ENCODE data around the gene FUT7. TPM values are rescaled to one million over a fixed set of nuclear protein-coding genes. Genes with fewer than 3 reads are reported as not detected.

Gene FUT7
- total and polyA plus RNA-seq, 2 of the 8 experiments (the other 6 are each of a cell fraction or from before 2014, with no cell fraction given): not detected

GRCh38 chr9:137012694-137013570 lies 19.0 kb downstream of the FUT7 start:
- peaks cover 0 to 13% (median 0%) of the 10 kb centered on the region in 4 experiments; a peak in 1 of 8 replicates for H3K36me3 ChIP-seq (ENCODE audit: control insufficient read depth in 2 of 4, insufficient read depth in 4 of 4, low read length in 3 of 4)
- no peak overlapping the region for H2AK5ac ChIP-seq (ENCODE audit: low read depth, low read length)
- ChIA-PET CTCF (ENCODE audit: partially characterized antibody) (interaction anchor here (1.0 to 2.8 kb wide), 7 partner anchors 14 to 88 kb away, joined by 3 to 11 read pairs (median 5); no protein-coding TSS in a partner anchor), POLR2A (ENCODE audit: partially characterized antibody) (interaction anchor here (1.0 kb wide), 1 partner anchor 20 kb away, joined by 4 read pairs; the partner anchor contains the start of gene PAXX)
- peaks cover 0 to 27% of the 10 kb centered on the region in 2 experiments; a peak in 2 of 4 replicates for H3K9me3 ChIP-seq (ENCODE audit: insufficient read depth in 2 of 2, low read depth in 1 of 2, low read length in 1 of 2)
- H4K91ac ChIP-seq (replicated peaks; ENCODE audit: insufficient read length, low read length): no peak overlapping the region
- H3K9ac ChIP-seq (replicated peaks in 1 of 4; ENCODE audit: extremely low read depth in 1 of 4, low read depth in 3 of 4, low read length in 3 of 4): no peak overlapping the region
- H4K5ac ChIP-seq (ENCODE audit: insufficient read length, low read depth, low read length): no peak overlapping the region
- no peaks in the 10 kb centered on the region; a peak in 1 of 7 replicates for H3K27me3 ChIP-seq (replicated peaks in 1 of 4; ENCODE audit: control insufficient read depth in 3 of 4, extremely low read depth in 1 of 4, insufficient read depth in 3 of 4, low read length in 3 of 4)
- no peaks in the 10 kb centered on the region; the same call in 1 of the 2 replicates for H3K23me2 ChIP-seq (ENCODE audit: low read depth, low read length)
- H3K4me2 ChIP-seq (ENCODE audit: insufficient read depth in 1 of 2, low read depth in 2 of 2, low read length in 2 of 2): peak overlapping the region in 1 of 2 experiments; percentile 28; a peak in 2 of 4 replicates
- no peak overlapping the region for H2BK120ac ChIP-seq (replicated peaks; ENCODE audit: low read depth, low read length)
- no peak overlapping the region for H2BK15ac ChIP-seq (ENCODE audit: low read length)
- no peak overlapping the region for H3K14ac ChIP-seq (ENCODE audit: insufficient read length)
- H3K18ac ChIP-seq (ENCODE audit: extremely low read depth, low read length): no peak overlapping the region; the same call in 1 of the 2 replicates
- WGBS, 2 experiments (ENCODE audit: extremely low coverage in 1 of 2, insufficient coverage in 1 of 2, insufficient read length in 1 of 2, insufficient replicate concordance in 2 of 2, low coverage in 1 of 2, low lambda C conversion rate in 2 of 2, missing lambda C conversion rate in 1 of 2): 86% methylated on average over 50 of the region's 67 CpGs; no CpG with 5 or more reads in 1 of the 2 experiments
- no peak overlapping the region for H3K27ac ChIP-seq (ENCODE audit: low read depth, low read length)
- H3K79me1 ChIP-seq (ENCODE audit: low read depth, low read length): no peaks in the 10 kb centered on the region
- DNase-seq (ENCODE audit: low read depth in 1 of 2, low spot score in 2 of 2) (peak in 1 of 2 experiments; percentile 64), FAIRE-seq (no peak)
- H3K4me3 ChIP-seq (ENCODE audit: extremely low read depth in 1 of 4, insufficient read depth in 2 of 4, low read depth in 3 of 4, low read length in 4 of 4): no peak overlapping the region
- no peak overlapping the region for H4K8ac ChIP-seq (ENCODE audit: extremely low read depth, insufficient read depth, low read length)
- TF ChIP-seq CTCF (IDR thresholded peaks at IDR 0.05; ENCODE audit: control extremely low read depth in 1 of 3, insufficient read depth in 1 of 3, low read depth in 1 of 3, low read length in 3 of 3) (no peak), E2F6 (IDR thresholded peaks at IDR 0.05) (peak; percentile 51), MAX (IDR thresholded peaks at IDR 0.05) (peak; percentile 51; the same call in 1 of the 2 replicates)
- no peak overlapping the region for H2BK5ac ChIP-seq (ENCODE audit: low read depth, low read length)
- no peaks in the 10 kb centered on the region for H3K79me2 ChIP-seq (ENCODE audit: control insufficient read depth in 1 of 2, insufficient read depth in 2 of 2, low read length in 2 of 2)
- no peak overlapping the region for H2AFZ ChIP-seq (ENCODE audit: low read length)
- no peaks in the 10 kb centered on the region for H4K20me1 ChIP-seq (replicated peaks in 1 of 2; ENCODE audit: control insufficient read depth in 1 of 2, insufficient read depth in 2 of 2, low read length in 2 of 2)
- no peak overlapping the region for H3K4ac ChIP-seq (replicated peaks; ENCODE audit: insufficient read length, low read depth, low read length)
- H3K23ac ChIP-seq (ENCODE audit: insufficient read length): no peak overlapping the region
- peaks cover 0 to 5% (median under 1%) of the 10 kb centered on the region in 4 experiments; a peak in 2 of 7 replicates for H3K4me1 ChIP-seq (replicated peaks in 1 of 4; ENCODE audit: control insufficient read depth in 3 of 4, insufficient read depth in 4 of 4, low read length in 3 of 4)
- H3K56ac ChIP-seq (replicated peaks; ENCODE audit: insufficient read length, low read depth, low read length): no peak overlapping the region
- no peak overlapping the region for H2BK20ac ChIP-seq (ENCODE audit: low read length)
- H2BK12ac ChIP-seq (ENCODE audit: low read depth, low read length): no peak overlapping the region
